Measurements from ENCODE around the gene GNAS. TPM values are rescaled to one million over a fixed set of nuclear protein-coding genes. Genes with fewer than 3 reads are reported as not detected.
"Not testable (repeated sequence)": the region's sequence is repeated elsewhere in the genome, so short reads cannot be mapped to it uniquely, and the experiment has no call there.

The GNAS gene
- total RNA-seq, 1 donor from 2014 or later, result 1,103 TPM

DNA sequence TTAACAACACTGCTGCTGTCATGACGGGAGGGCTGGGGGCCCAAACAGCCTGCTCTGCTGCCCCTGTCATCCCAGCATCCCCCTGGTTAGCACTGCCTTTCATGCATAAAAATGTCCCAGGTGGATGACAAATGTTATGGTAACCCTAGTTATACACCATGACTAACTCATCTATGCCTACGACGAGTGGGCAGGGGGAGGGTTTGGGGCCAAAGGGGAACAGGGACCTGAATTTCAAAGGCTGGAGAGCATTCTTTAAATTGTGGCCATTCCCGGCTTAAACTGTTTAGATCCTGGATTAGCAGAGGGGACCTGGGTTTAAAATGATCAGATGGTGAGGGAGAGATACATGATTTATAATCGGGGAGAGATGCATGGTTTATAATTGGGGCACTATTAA is 26.2 kb upstream of the GNAS start:
- DNase-seq (ENCODE audit: extremely low read depth, low read depth, low spot score), result no peak

GRCh38 chr20:58828136-58828535 is 24.4 kb upstream of the GNAS start:
- no peak for DNase-seq (ENCODE audit: extremely low read depth, low read depth, low spot score)

DNA sequence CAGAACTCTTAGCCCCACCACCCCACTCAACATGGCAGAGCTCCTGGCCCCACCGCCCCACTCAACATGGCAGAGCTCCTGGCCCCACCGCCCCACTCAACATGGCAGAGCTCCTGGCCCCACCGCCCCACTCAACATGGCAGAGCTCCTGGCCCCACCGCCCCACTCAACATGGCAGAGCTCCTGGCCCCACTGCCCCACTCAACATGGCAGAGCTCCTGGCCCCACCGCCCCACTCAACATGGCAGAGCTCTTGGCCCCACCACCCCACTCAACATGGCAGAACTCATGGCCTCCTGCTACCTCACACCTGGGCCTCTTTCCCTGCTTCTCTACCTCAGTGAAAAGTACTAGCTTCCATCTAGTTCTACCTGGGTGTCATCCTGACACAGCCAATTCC is 23.7 kb upstream of the GNAS start:
- not testable (repeated sequence) for DNase-seq (ENCODE audit: extremely low read depth, low read depth, low spot score)

- no peak for DNase-seq (ENCODE audit: extremely low read depth, low read depth, low spot score)
Observed at GRCh38 chr20:58829531-58829941, 23.0 kb upstream of the GNAS start.

- DNase-seq (ENCODE audit: extremely low read depth, low read depth, low spot score), result no peak
Observed at GRCh38 chr20:58832457-58832856, 20.1 kb upstream of the GNAS start.

DNA sequence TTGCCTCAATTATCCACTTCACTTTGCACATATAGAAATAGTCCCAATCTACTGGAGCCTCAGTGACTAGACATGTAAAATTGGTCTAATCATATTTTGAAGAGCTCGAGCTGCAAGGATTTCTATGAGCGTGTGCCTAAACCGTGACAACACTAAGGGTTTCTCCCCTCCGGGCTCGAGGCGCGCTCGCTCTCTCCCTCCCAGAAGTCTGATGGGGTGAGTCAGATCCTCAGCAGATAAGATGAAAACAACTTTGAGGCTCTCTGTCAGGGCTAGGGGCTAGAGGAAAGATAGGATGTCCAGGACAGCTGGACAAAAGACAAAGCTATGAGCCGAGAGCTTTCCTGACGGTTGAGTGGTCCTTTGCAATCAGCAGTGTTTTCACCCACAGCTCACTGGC is 18.6 kb upstream of the GNAS start:
- DNase-seq (ENCODE audit: extremely low read depth, low read depth, low spot score), result no peak

- no peak for DNase-seq (ENCODE audit: extremely low read depth, low read depth, low spot score)
Observed at GRCh38 chr20:58835231-58835630, 17.3 kb upstream of the GNAS start.

DNA sequence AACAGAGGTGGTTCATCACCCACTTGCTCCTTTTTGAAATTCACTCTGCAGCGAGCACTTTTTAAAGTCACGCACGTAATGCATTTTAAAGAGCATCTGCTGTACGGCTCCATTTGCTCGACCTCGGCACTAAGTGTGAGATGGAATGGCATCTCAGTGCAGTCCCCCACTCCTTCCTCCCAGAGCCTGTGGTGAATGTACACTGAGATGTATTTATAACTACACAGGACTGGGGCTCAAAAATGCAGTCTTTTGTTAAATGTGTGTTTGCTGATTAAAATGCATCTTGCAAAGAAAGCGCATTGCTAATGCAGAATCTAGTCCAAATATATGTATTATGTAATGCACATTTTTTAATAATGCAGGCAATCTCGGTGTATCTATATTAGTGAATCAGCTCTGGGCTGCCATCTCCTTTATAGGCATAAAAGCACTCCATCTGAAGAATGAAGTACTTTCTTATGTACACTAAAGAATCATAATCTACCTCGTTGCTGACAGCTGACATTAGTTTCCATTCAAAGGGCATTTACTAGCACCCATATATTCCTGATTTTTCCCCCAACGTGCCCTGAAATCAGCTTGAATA is 15.8 kb upstream of the GNAS start:
- DNase-seq (ENCODE audit: extremely low read depth, low read depth, low spot score), result no peak

GRCh38 chr20:58837717-58838116 is 14.8 kb upstream of the GNAS start:
- no peak for DNase-seq (ENCODE audit: extremely low read depth, low read depth, low spot score)

DNA sequence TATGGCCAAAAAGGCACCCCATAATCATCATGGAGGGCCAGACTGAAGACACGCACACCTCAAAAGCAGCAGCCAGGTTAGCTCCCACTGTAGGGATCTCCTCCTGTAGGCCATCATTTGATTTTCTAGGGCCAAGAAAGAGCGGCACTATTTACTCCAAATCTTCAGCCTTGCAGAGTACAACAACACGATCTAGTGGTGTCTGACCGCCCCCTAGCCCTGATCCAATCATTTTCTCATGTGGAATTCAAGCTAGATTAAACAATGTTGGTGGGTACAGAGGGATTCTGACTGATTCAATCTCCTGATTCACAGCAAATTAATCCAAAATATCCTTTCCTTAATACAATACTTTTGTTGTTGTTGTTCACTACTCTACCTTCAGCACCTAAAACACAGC is 14.3 kb upstream of the GNAS start:
- DNase-seq (ENCODE audit: extremely low read depth, low read depth, low spot score), result no peak

- no peak for DNase-seq (ENCODE audit: extremely low read depth, low read depth, low spot score)
Observed at GRCh38 chr20:58839474-58839874, 13.0 kb upstream of the GNAS start.

DNA sequence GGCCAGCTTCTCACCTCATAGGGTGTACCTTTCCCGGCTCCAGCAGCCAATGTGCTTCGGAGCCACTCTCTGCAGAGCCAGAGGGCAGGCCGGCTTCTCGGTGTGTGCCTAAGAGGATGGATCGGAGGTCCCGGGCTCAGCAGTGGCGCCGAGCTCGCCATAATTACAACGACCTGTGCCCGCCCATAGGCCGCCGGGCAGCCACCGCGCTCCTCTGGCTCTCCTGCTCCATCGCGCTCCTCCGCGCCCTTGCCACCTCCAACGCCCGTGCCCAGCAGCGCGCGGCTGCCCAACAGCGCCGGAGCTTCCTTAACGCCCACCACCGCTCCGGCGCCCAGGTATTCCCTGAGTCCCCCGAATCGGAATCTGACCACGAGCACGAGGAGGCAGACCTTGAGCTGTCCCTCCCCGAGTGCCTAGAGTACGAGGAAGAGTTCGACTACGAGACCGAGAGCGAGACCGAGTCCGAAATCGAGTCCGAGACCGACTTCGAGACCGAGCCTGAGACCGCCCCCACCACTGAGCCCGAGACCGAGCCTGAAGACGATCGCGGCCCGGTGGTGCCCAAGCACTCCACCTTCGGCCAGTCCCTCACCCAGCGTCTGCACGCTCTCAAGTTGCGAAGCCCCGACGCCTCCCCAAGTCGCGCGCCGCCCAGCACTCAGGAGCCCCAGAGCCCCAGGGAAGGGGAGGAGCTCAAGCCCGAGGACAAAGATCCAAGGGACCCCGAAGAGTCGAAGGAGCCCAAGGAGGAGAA is 12.3 kb upstream of the GNAS start:
- DNase-seq (ENCODE audit: extremely low read depth, low read depth, low spot score), result no peak

DNA sequence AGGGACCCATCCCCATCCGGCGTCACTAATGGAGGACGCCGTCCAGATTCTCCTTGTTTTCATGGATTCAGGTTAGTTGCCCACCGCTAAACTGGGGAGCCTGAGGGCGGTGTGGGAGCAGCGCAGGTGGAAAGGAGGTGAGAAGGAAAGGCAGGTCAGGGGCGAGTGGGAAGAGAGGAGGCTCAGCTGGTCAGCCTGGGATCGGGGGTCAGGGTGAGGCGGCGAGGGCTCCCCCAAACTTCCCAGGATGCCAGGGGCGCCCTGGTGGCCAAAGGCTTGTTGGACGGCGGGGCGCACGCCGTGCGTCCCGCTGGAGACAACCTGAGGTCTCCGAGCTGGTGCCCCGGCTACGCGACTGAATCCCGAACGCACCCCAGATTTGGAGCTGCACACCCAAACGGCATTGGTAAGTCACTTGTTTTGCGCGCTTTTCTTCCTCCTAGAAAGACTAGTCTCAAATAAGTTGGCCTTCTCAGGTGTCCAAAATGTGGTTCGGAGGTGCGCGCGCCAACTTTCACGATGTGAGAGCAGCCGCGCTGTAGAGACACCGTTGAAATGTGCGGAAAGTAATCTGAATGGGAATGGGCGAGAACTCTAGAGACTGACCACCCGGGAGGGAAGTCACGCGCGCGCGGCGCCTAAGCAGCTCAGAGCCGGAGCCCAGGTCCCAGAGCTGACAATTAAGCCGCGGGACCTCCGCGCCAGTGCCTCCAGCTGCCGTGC is 11.5 kb upstream of the GNAS start:
- no peak for DNase-seq (ENCODE audit: extremely low read depth, low read depth, low spot score)

DNA sequence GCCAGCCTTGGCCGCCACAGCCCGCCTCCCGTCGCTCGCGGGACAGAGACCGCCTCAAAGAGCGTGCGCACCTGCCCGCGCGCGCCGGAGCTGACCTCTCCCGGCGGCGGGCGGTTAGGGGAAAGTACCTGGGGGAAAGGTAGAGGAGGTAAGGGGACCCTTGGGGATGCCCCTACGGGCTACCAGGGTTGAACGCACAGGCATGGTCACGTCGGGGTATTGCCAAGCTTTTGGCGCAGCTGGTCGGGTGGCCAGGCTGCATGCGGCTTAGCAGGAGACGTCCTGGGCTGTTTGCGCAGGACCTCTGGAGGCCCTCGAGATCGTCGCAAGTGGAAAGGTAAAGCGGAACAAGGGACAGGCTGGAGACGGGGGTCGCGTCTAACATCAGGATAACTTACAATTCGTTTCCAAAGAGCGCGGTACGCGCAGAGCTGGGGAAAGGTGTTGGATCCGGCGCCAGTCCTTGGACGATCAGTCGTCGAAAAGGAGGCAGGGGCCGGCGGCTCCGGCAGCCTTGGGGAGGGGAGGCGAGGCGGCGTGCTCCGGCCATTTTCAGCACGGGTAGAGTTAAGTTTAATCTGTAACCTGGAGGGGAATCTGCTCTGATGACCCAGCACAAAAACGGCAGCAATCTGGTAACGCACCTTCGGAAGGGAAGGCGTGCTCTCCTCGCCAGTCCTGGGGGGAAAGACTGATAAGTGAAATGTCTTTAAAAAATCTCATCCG is 10.8 kb upstream of the GNAS start:
- no peak for DNase-seq (ENCODE audit: extremely low read depth, low read depth, low spot score)

- DNase-seq (ENCODE audit: extremely low read depth, low read depth, low spot score), result no peak
Observed at GRCh38 chr20:58842276-58842675, 10.2 kb upstream of the GNAS start.

GRCh38 chr20:58843128-58843556 is 9.4 kb upstream of the GNAS start:
- no peak for DNase-seq (ENCODE audit: extremely low read depth, low read depth, low spot score)

- no peak for DNase-seq (ENCODE audit: extremely low read depth, low read depth, low spot score)
Observed at GRCh38 chr20:58845706-58846105, 6.8 kb upstream of the GNAS start.

GRCh38 chr20:58847463-58847862 is 5.1 kb upstream of the GNAS start:
- DNase-seq (ENCODE audit: extremely low read depth, low read depth, low spot score), result no peak

DNA sequence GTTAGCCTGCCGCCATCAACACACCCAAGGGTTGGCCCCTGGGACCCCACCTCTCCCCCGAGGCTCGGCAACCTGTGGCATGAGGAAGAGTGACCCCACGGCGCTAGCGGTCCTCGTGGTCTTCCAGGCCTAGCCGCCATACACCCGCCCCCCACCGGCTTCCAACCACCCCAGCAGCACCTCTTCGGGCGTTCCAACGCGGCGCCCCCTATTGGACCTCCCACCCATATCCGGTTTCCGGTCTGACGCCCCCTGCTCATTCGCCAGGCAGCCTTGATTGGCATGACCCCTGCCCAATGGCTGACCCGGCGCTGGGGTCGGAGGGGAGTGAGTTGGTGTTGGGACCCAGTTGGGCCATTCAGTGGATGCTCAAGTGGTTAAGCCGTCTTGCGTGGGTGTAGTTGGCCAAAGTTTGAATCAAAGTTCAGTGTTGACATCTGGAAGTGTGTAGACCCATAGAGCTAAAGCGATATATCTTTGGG is 1.8 kb upstream of the GNAS start, which contains the start of gene GNAS-AS1:
TSS of gene GNAS-AS1 (minus strand) at position 210 of the 482 bp plus-strand sequence.
- DNase-seq (ENCODE audit: extremely low read depth, low read depth, low spot score), result no peak

DNA sequence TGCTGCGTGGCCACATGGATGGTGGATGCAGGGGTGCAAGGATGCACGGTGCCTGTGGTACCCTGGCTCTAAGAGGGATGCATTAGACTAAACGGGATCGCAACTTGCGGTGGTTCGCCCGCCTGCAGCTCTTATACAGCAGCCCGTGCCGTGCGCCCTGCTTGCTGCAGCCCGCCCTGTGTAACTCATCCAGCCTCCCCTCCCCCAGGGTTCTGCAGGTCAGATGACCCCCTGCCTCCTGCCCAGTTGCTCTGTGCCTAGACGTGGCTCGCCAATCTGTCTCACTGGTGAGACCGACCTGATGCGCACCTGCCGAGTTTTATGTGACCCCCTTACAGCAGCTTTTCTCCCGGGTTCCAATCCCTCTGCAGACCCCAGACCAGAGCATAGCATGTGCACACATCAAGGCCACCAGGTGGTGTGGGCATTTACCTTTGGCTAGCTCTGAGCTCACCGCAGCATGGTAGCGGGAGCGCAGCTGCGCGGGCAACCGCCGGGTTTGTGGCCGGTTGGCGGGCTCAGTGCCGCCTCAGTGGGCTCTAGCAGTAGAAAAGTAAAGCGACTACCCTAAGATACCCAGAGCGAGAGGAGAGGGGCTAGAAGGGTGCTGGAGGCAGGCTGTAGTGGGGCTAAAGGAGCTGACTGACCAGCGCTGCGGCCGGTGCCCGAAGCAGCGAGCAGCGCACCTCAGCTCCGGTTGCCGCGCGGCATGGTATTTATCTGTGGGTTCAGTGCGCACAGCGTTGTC is 1.1 kb upstream of the GNAS start:
- no peak for DNase-seq (ENCODE audit: extremely low read depth, low read depth, low spot score)

Measured in glomerular endothelial cell (primary cell).